Prostate gland (tissue), 2 donors: Measurements from ENCODE around the gene NPR2. TPM values are rescaled to one million over a fixed set of nuclear protein-coding genes. Genes with fewer than 3 reads are reported as not detected.

Experiments
- DNase-seq: peaks from one replicate; pipeline ENCODE4 v3.0.0-alpha.2; 2019; ENCODE audit warnings: low spot score
- H3K27ac ChIP-seq, 2 donors: fragments of 200-600 bp; sonication (generic); 2 replicates each; pipeline ENCODE4 v1.5.1; 2017 to 2019
- H3K27me3 ChIP-seq: fragments of 200-600 bp; sonication (generic); replicated peaks from 2 replicates; pipeline ENCODE4 v1.5.1; 2019; ENCODE audit not compliant: insufficient read depth
- H3K36me3 ChIP-seq, 2 donors: fragments of 200-600 bp; sonication (generic); 1 replicate in 1 of 2; 2 replicates in 1 of 2; pipeline versions ENCODE4 v1.5.1 to v1.8.1; 2017 to 2019
- H3K4me1 ChIP-seq: fragments of 200-600 bp; sonication (generic); replicated peaks from 2 replicates; pipeline ENCODE4 v1.5.1; 2019
- H3K4me3 ChIP-seq, 2 donors: fragments of 200-600 bp; sonication (generic); 2 replicates each; pipeline ENCODE4 v1.5.1; 2017 to 2019
- H3K9me3 ChIP-seq: fragments of 200-600 bp; sonication (generic); 2 replicates; pipeline ENCODE4 v1.5.1; 2017
- POLR2A ChIP-seq: fragments of 450-650 bp; IDR thresholded peaks from one replicate; pipeline ENCODE4 v1.6.1; 2016; ENCODE audit warnings: antibody characterized with exemption, mild to moderate bottlenecking
- POLR2AphosphoS5 ChIP-seq: sonication (generic); formaldehyde crosslinking; IDR thresholded peaks from one replicate; pipeline ENCODE4 v1.6.1; 2017; ENCODE audit warnings: antibody characterized with exemption
- WGBS: methylation state at CpG from one replicate; pipeline ENCODE4 v1.1.5; 2018; 5-methylcytosine and 5-hydroxymethylcytosine counted together
- intact Hi-C: fragments of 100-400 bp; cut with DNase I; formaldehyde crosslinking; loops from one replicate; pipeline ENCODE4 v1.14.2; 2022
- total RNA-seq, 2 donors: library from RNA; depleted of rRNA; stranded (reverse); fragments of >200 nt; gene quantifications; one replicate each; pipeline ENCODE4 v1.1.0, GENCODE V29; 2016
- TF ChIP-seq, protein P1 (sequence below), 4 experiments: fragments of 200-600 bp in 2 of 4; fragments of 450-650 bp in 2 of 4; sonication (generic) in 2 of 4; IDR thresholded peaks; 1 replicate in 3 of 4; 2 replicates in 1 of 4; pipeline ENCODE4 v1.5.1; 2016 to 2019; ENCODE audit warnings: antibody characterized with exemption in 4 of 4, mild to moderate bottlenecking in 2 of 4, moderate library complexity in 2 of 4

Gene NPR2
- total RNA-seq, 2 donors from 2014 or later: 17.3 to 33.2 TPM

DNA sequence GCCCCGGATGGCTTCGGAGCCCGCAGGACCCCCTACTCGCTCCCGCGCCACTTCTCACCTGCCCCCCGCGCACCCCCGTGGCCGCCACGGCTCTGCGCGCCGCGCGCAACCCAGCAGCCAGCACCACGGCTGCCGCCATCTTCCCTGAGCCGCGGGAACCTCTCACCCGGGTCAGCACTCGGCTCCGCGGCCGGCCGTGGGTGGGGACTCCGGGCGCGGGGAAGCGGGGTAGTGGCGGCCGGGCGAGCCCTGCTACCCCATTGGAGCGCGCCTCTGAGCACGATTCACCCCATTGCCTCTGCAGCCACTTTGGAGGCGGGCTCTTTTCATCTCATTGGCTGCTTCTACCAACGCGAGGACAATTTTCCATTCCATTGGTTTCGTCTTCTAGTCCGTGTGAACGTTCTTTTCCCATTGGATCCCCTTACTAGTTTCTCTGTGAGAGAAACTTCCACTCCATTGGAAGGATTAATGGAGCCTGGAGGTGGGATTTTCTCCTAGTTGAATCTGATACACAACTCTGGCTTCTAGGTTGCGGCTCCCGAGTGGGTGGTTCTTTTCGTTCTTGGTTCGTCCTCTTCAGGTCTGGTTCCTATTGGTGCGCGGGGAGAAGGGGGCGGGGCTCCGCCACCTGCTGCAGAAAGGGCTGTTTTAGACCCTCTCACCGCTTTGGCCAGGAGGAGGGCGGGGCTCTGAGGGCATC lies 23.6 kb downstream of the NPR2 start, which contains the start of gene HINT2:
TSS of gene HINT2 (minus strand) at position 202 of the 703 bp plus-strand sequence. CDS start at position 139, 63 bp downstream.
- H3K4me3 ChIP-seq: peak within 1 kb of the TSS; percentile 54 to 67
- under 1% methylated on average over 32 of the region's 52 CpGs for WGBS
- no peaks in the 10 kb centered on the region for H3K27me3 ChIP-seq
- DNase-seq: peak; percentile 96
- peak within 1 kb of the TSS; percentile 84 to 90 for H3K27ac ChIP-seq
- TF ChIP-seq, protein P1, sequence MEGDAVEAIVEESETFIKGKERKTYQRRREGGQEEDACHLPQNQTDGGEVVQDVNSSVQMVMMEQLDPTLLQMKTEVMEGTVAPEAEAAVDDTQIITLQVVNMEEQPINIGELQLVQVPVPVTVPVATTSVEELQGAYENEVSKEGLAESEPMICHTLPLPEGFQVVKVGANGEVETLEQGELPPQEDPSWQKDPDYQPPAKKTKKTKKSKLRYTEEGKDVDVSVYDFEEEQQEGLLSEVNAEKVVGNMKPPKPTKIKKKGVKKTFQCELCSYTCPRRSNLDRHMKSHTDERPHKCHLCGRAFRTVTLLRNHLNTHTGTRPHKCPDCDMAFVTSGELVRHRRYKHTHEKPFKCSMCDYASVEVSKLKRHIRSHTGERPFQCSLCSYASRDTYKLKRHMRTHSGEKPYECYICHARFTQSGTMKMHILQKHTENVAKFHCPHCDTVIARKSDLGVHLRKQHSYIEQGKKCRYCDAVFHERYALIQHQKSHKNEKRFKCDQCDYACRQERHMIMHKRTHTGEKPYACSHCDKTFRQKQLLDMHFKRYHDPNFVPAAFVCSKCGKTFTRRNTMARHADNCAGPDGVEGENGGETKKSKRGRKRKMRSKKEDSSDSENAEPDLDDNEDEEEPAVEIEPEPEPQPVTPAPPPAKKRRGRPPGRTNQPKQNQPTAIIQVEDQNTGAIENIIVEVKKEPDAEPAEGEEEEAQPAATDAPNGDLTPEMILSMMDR (IDR thresholded peaks at IDR 0.05): peak in 2 of 4 experiments; percentile 2 to 4
- TF ChIP-seq POLR2A (peak; percentile 91), POLR2AphosphoS5 (peak; percentile 90)
- H3K36me3 ChIP-seq: no peaks in the 10 kb centered on the region
- intact Hi-C loops: no loop called here
- no peaks in the 10 kb centered on the region for H3K9me3 ChIP-seq
- peaks cover 5% of the 10 kb centered on the region for H3K4me1 ChIP-seq

DNA sequence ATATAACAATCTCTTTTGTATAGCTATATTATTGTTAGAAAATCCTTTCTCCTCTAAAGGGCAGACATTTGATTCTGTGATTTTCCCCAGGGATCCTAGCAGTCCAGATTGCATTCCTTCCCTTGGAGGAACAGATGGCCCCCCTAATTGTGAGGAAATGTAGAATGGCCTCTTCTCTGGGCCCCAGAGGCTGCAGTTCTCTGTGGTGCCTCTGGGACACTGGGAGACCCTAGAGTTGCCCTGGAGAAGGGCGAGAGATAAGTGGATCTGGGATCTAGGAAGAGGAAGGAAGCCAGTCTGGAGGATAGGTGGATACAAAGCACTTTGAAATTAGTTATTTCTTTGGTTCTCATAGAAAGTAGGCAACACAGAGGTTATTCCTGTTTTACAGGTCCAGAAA lies 25.3 kb downstream of the NPR2 start:
- Histone ChIP-seq H3K27me3 (no peaks in the 10 kb centered on the region), H3K9me3 (no peaks in the 10 kb centered on the region), H3K27ac (no peak overlapping the region), H3K36me3 (no peaks in the 10 kb centered on the region), H3K4me1 (peaks cover 5% of the 10 kb centered on the region), H3K4me3 (no peak overlapping the region)
- WGBS: 88% methylated on average over 1 of the region's 1 CpG
- intact Hi-C loops: no loop called here
- TF ChIP-seq POLR2A (no peak), POLR2AphosphoS5 (no peak)
- TF ChIP-seq, protein P1 (IDR thresholded peaks at IDR 0.05): no peak
- no peak for DNase-seq

DNA sequence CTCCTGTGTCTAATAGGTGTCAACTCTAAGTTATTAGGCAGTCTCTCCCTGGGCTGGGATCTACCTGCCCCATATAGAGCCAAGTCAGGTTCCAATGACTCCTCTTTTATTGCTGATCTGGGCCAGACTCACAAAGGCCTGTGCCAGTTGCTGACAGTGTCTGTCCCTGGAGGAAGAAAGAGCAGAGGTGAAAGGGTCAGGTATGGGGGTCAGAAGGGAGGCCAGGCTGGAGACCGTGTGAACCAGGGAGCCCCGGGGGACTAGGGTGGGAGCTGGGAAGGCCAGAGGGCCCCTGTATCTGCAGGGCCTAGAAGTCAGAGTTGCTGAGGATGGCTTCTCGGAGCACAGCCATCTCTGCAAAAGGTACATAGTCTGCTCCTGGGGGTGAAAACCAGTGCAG lies 26.9 kb downstream of the NPR2 start:
- no peaks in the 10 kb centered on the region for H3K36me3 ChIP-seq
- no peaks in the 10 kb centered on the region for H3K27me3 ChIP-seq
- H3K4me1 ChIP-seq: no peaks in the 10 kb centered on the region
- no peak for TF ChIP-seq POLR2A
- DNase-seq: no peak
- WGBS: 96% methylated on average over 3 of the region's 3 CpGs
- no peak overlapping the region for H3K4me3 ChIP-seq
- H3K27ac ChIP-seq: no peak overlapping the region
- intact Hi-C loops: no loop called here
- H3K9me3 ChIP-seq: no peaks in the 10 kb centered on the region

DNA sequence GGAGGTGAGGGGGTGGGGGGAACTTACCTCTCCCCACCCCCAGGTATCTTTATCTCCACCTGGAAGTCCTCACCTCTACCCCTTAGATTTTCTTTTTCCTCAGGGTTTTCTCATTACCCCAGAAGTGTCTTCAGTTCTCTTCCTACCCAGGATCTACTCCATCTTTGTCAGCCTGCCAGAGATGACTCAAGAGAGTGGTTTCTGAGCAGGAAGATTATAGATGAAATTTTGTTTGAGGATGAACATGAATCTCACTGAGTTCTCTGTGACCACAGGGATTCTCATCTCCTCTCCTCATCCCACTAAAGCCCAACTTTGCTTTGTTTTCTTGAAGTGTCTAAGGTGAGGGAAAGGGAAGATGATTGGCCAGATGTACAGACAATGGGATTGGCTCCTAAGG lies 28.7 kb downstream of the NPR2 start:
- TF ChIP-seq, protein P1 (IDR thresholded peaks at IDR 0.05): no peak
- TF ChIP-seq POLR2AphosphoS5: no peak
- no peak for TF ChIP-seq POLR2A
- H3K9me3 ChIP-seq: no peaks in the 10 kb centered on the region
- intact Hi-C loops: no loop called here

DNA sequence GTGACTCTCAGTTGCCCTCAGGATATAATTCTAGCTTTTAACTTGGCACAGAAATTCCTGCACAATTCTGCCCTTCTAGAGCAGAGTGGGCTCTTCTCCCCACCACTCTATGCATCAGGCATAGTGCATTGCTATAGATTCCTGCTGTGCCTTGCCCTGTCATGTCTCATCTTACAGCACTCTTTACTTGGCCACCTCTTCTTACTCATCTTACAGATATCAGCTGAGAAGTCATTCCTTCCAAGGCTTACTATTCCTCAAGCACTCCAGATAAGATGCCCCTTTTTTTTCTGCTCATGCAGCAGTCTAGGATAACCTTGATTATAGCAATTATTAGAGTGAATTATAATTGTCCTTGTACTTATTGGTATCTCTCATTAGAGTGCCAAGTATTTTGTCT lies 31.5 kb downstream of the NPR2 start:
- no peaks in the 10 kb centered on the region for H3K36me3 ChIP-seq
- H3K4me1 ChIP-seq: no peaks in the 10 kb centered on the region
- intact Hi-C loops: no loop called here
- H3K9me3 ChIP-seq: no peaks in the 10 kb centered on the region
- DNase-seq: no peak
- TF ChIP-seq POLR2AphosphoS5 (no peak), POLR2A (no peak)
- TF ChIP-seq, protein P1 (IDR thresholded peaks at IDR 0.05): no peak
- no peaks in the 10 kb centered on the region for H3K27me3 ChIP-seq
- H3K4me3 ChIP-seq: no peak overlapping the region
- no peak overlapping the region for H3K27ac ChIP-seq

More for the DNA sequence above, 28.7 kb downstream of the NPR2 start:
- H3K36me3 ChIP-seq: no peaks in the 10 kb centered on the region
- H3K27ac ChIP-seq: no peak overlapping the region
- H3K4me1 ChIP-seq: no peaks in the 10 kb centered on the region
- no peak for DNase-seq
- H3K4me3 ChIP-seq: no peak overlapping the region
- no peaks in the 10 kb centered on the region for H3K27me3 ChIP-seq
